ENCODE measurements around the gene PLPPR3.
"Not testable (repeated sequence)": the region's sequence is repeated elsewhere in the genome, so short reads cannot be mapped to it uniquely, and the experiment has no call there.

PLPPR3 gene

GRCh38 chr19:853614-854220 is 32.0 kb upstream of the PLPPR3 start:
- not testable (repeated sequence) for ATAC-seq

- ATAC-seq: no peak
These were observed 31.3 kb upstream of the PLPPR3 start for GRCh38 chr19:853014-853585.

DNA sequence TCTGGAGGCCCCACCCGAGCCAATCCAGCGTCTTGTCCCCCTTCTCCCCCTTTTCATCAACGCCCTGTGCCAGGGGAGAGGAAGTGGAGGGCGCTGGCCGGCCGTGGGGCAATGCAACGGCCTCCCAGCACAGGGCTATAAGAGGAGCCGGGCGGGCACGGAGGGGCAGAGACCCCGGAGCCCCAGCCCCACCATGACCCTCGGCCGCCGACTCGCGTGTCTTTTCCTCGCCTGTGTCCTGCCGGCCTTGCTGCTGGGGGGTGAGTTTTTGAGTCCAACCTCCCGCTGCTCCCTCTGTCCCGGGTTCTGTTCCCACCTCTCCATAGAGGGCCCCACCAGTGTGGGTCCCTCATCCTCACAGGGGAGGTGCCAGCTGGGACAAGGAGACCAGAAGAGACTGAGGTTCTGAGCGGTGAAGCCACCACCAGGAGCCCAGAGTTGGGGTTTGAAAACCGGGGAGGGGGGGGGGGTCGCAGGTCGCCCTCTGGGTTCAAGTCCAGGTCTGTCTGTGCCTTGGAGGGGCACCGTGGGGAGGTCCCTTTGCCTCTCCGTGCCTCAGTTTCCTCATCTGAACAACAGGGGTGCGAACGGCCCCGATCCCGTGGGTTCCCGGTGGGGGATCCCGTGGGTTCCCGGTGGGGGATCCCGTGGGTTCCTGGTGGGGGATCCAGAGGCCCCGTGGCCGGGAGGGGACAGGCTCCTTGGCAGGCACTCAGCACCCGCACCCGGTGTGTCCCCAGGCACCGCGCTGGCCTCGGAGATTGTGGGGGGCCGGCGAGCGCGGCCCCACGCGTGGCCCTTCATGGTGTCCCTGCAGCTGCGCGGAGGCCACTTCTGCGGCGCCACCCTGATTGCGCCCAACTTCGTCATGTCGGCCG is 30.6 kb upstream of the PLPPR3 start, which contains the start of gene ELANE:
Gene ELANE (plus strand): TSS at position 168 of the 878 bp plus-strand sequence. CDS start 26 bp downstream, at position 194.
- no peak for ATAC-seq

- ATAC-seq: no peak
These were observed 29.2 kb upstream of the PLPPR3 start for GRCh38 chr19:850979-851335.

DNA sequence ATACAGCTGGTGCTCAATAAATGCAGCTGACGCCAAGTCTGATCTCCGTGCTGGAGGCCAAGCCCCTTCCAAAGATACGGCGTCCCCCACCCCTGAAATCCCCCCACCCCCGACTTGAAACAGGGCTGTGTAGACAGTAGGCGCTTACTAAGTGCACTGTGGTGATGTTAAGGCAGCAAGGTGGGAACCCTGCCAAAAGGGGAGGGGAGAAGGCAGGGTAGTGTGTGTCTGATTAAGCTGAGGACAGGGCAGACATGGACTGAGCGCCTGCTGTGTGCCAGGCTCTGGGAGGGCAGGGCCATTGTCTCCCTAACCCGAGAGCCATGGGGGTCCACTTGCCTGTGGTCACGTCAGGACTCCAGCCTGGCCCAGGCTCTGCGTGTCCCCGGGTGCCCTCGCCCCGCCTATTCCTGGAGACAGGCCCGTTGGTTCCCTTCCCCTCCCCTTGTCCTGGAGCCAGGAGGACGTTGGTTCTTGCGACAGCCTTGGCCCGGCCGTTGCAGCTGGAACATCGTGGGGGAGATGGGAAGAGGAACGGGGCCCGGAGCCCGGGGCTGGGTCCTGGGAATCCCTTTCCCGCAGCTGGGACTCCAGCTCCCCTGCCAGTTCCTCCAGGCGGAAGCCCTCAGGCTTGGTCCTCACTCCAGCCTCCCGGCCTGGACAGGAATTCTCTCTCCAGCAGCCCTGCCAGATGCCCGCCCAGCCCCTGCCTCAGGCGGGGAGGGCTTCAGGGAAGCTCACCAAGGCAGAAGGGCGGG is 28.6 kb upstream of the PLPPR3 start:
- no peak for ATAC-seq

- ATAC-seq: not testable (repeated sequence)
These were observed 27.4 kb upstream of the PLPPR3 start for GRCh38 chr19:849195-849594.

GRCh38 chr19:848386-848921 is 26.7 kb upstream of the PLPPR3 start:
- no peak for ATAC-seq

DNA sequence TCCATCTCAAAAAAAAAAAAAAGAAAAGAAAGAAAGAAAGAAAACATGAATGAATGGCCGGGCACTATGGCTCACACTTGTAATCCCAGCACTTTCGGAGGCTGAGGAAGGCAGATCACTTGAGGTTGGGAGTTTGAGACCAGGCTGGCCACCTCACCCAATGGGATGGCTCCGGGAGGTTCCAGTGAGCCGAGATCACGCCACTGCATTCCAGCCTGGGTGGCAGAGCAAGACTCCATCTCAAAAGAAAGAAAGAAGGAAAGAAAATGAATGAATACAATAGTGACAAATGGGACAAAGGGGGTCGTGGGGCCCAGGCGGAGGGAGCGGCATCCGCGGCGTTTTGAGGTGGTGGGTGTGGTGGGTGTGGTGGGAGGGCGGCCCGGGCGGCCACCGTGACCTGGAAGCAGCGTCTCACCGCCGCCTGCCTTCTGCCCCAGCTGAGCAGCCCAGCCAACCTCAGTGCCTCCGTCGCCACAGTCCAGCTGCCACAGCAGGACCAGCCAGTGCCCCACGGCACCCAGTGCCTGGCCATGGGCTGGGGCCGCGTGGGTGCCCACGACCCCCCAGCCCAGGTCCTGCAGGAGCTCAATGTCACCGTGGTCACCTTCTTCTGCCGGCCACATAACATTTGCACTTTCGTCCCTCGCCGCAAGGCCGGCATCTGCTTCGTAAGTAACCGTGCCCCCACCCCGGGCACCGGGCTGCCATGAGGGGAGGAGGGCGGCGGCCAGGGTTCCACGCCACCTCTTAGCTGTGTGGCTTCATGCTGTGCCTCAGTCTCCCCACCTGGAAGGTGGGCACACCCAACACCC is 24.2 kb upstream of the PLPPR3 start:
- no peak for ATAC-seq

DNA sequence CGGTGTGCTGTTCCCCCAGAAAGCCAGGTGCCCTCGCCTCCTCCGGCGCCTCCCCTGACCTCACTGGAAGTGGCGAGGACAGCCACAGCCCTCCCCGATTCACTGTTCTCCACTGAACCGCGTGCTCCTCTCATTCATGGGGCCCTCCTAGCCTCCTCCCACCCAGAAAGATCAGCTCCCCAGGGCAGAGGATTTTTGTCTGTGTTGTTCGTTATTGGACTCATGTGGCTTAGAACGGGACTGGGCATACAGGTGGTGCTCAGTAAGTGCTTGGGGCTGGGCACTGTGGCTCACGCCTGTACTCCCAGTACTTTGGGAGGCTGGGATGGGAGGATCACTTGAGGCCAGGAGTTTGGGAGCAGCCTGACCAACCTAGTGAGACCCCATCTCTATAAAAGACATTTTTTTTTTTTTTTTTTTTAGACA is 22.8 kb upstream of the PLPPR3 start:
- no peak for ATAC-seq

DNA sequence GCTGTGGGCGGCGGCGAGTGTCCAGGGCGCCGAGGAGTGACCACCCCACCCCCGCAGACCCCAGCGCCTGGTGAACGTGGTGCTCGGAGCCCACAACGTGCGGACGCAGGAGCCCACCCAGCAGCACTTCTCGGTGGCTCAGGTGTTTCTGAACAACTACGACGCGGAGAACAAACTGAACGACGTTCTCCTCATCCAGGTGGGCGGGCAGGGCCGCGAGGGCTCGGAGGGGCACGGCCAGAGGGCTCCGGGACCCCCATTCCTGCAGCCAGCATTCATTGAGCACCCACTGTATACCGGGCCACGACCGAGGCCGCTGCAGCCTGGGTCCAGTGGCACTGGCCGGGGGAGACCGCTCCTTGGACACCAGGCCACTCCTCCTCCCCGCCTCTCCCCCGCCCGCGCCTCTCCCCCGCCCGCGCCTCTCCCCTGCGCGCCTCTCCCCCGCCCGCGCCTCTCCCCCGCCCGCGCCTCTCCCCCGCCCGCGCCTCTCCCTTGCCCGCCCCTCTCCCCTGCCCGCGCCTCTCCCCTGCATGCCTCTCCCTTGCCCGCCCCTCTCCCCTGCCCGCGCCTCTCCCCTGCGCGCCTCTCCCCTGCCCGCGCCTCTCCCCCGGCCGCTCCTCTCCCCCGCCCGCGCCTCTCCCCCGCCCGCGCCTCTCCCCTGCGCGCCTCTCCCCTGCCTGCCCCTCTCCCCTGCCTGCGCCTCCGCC is 22.2 kb upstream of the PLPPR3 start:
- ATAC-seq: no peak

- ATAC-seq: no peak
These were observed 21.6 kb upstream of the PLPPR3 start for GRCh38 chr19:843180-843835.

DNA sequence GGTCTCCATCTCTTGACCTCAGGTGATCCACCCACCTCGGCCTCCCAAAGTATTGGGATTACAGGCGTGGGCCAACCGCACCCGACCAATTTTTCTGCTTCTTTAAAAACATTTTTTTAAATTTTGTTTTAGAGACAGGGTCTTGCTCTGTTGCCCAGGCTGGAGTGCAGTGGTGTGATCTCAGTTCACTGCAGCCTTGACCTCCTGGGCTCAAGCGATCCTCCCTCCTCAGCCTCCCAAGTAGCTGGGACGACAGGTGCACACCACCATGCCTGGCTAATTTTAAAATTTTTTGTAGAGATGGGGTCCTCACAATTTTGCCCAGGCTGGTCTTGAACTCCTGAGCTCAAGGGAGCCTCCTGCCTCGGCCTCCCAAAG is 21.0 kb upstream of the PLPPR3 start:
- not testable (repeated sequence) for ATAC-seq

GRCh38 chr19:840519-841206 is 18.9 kb upstream of the PLPPR3 start, which contains the start of gene PRTN3:
TSS of gene PRTN3 (plus strand) at chr19:840999. CDS start at chr19:841009, 10 bp downstream.
- ATAC-seq: no peak

- no peak for ATAC-seq
These were observed 13.6 kb upstream of the PLPPR3 start for GRCh38 chr19:835210-835810.

DNA sequence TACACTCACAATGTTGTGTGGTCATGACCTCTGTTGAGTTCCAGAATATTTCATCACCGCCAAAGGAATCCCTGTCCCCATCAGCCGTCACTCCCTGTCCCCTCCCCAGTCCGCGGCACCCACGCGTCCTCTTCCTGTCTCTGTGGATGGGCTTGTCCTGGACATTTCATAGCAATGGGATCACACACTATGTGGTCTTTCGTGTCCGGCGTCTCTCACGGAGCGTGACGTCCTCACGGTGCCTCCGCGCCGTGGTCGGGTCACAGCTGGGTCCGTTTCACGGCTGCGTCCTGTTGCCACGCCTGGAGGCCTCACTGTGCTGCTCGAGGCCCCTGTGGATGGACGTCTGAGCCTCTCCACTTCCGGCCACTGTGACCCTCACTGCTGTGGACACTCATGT is 12.5 kb upstream of the PLPPR3 start:
- ATAC-seq: no peak

- no peak for ATAC-seq
These were observed 9.9 kb upstream of the PLPPR3 start for GRCh38 chr19:831407-832369.

GRCh38 chr19:829129-829758 is 7.5 kb upstream of the PLPPR3 start:
- ATAC-seq: no peak
